ENCODE data around the gene MS4A8.

DNA sequence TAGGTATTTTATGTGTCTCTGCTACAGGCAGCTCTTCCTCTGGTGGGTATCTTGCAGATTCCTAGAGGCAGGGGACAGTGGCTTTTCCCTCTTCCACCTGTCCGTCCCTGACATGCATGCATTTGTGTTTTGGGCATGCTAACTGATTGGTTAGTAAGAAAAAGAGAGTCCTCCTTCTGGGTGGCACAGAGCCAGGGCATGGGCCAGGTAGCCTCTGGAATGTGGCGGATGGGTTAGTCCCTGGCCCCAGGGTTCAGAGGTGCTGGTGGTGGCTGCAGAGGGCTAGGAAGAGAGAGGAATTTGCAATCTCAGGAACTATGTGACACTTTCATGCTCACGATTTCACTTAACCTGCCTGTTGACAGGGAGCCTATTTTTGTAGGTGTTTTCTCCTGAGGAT lies 51.5 kb downstream of the MS4A8 start:
- TF ChIP-seq, protein P1, sequence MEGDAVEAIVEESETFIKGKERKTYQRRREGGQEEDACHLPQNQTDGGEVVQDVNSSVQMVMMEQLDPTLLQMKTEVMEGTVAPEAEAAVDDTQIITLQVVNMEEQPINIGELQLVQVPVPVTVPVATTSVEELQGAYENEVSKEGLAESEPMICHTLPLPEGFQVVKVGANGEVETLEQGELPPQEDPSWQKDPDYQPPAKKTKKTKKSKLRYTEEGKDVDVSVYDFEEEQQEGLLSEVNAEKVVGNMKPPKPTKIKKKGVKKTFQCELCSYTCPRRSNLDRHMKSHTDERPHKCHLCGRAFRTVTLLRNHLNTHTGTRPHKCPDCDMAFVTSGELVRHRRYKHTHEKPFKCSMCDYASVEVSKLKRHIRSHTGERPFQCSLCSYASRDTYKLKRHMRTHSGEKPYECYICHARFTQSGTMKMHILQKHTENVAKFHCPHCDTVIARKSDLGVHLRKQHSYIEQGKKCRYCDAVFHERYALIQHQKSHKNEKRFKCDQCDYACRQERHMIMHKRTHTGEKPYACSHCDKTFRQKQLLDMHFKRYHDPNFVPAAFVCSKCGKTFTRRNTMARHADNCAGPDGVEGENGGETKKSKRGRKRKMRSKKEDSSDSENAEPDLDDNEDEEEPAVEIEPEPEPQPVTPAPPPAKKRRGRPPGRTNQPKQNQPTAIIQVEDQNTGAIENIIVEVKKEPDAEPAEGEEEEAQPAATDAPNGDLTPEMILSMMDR (IDR thresholded peaks at IDR 0.05 in 8 of 11, conservative IDR thresholded peaks at IDR 0.05 in 3 of 11) = no peak
- TF ChIP-seq POLR2AphosphoS5 (IDR thresholded peaks at IDR 0.05) = no peak

Data from spleen (tissue), 7 donors.